ENCODE measurements around the gene PPARG. TPM values are rescaled to one million over a fixed set of nuclear protein-coding genes. Genes with fewer than 3 reads are reported as not detected.
"Not testable (repeated sequence)": the region's sequence is repeated elsewhere in the genome, so short reads cannot be mapped to it uniquely, and the experiment has no call there.

PPARG gene
- total RNA-seq, 1 donor from 2014 or later = 14.7 TPM

- TF ChIP-seq CTCF (conservative IDR thresholded peaks at IDR 0.05; ENCODE audit: low read depth, low read length) = no peak
- DNase-seq (ENCODE audit: low read depth) = no peak
- H3K4me3 ChIP-seq (ENCODE audit: low read depth, low read length) = peak overlapping the region; percentile 1
Observed at GRCh38 chr3:12444582-12445471, 156.0 kb downstream of the PPARG start.

DNA sequence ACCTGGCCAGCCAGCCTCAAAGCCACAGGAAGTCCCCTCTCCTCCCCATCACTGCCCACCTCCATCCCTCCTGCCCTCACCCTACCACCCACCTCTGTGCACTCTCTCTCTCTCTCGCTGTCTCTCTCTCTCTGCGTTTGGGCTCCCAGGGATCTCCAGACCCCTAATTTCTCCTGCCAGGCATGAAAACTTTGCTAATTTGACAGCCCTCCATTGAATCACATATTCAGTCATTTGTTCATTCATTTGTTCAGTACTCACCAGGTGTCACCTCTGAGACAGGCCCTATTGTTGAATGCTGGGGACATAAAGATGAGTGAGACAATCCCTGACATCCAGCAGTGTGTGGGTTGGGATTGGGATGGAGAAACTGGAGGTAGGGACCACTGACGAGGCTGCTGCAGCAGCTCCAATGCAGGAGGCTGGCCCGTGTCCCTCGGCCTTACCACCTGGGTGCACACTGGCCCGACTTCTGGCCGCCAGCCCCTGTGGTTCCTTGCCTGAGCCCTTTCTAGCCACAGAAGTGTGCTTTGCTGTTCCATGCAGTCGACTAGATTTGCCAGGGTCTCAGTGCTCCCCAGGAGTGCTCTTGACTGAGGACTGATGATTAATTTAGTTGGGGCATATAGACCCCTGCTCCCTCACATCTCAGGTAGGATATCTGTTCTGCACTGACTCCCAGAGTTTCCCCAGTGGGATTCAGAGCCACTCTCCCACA lies 156.8 kb downstream of the PPARG start:
- H3K4me3 ChIP-seq (ENCODE audit: low read depth, low read length) = no peak overlapping the region
- TF ChIP-seq CTCF (conservative IDR thresholded peaks at IDR 0.05; ENCODE audit: low read depth, low read length) = no peak
- DNase-seq (ENCODE audit: low read depth) = no peak

DNA sequence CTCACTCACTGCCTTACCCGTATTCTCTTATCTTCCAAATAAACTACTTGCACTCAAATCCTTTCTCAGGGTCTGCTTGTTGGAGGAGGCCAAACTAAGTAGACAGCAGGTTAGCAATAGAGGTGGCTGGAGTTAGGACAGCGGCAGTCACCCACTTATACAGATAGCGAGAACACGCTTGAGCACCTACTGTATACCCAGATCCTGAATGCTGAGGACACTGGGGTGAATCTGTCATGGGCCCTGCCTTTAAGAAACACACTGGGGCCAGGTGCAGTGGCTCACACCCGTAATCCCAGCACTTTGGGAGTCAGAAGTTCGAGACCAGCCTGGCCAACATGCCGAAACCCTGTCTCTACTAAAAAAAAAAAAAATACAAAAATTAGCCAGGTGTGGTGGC lies 157.4 kb downstream of the PPARG start:
- no peak for TF ChIP-seq CTCF (conservative IDR thresholded peaks at IDR 0.05; ENCODE audit: low read depth, low read length)
- DNase-seq (ENCODE audit: low read depth) = no peak
- H3K4me3 ChIP-seq (ENCODE audit: low read depth, low read length) = no peak overlapping the region

GRCh38 chr3:12447075-12447474 lies 158.2 kb downstream of the PPARG start:
- no peak for TF ChIP-seq CTCF (conservative IDR thresholded peaks at IDR 0.05; ENCODE audit: low read depth, low read length)
- no peak for DNase-seq (ENCODE audit: low read depth)
- no peak overlapping the region for H3K4me3 ChIP-seq (ENCODE audit: low read depth, low read length)

DNA sequence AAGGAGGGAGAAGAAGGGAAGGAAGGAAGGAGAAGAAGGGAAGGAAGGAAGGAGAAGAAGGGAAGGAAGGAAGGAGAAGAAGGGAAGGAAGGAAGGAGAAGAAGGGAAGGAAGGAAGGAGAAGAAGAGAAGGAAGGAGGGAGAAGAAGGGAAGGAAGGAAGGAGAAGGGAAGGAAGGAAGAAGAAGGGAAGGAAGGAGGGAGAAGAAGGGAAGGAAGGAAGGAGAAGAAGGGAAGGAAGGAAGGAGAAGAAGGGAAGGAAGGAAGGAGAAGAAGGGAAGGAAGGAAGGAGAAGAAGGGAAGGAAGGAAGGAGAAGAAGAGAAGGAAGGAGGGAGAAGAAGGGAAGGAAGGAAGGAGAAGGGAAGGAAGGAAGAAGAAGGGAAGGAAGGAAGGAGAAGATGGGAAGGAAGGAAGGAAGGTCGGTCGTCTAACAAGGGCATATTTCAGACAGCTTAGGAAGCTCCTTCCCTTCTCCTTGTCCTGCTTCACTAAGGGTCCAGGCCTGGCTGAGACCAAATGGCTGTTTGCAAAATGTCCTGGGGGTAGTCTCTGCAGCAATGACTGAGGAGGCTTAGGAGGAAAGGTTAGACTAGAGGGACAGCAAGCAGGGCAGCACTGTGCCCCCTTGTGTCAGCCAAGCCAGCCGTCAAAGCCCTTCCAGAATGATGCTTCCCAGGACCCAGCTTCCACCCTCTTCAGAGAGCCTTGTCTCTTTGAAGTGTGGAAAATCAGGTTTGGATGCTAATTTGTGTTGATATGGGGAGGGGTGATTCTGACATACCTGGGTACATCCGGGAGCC lies 159.7 kb downstream of the PPARG start:
- TF ChIP-seq CTCF (conservative IDR thresholded peaks at IDR 0.05; ENCODE audit: low read depth, low read length) = peak; percentile 4
- DNase-seq (ENCODE audit: low read depth); H3K4me3 ChIP-seq (ENCODE audit: low read depth, low read length): not testable (repeated sequence)

- H3K4me3 ChIP-seq (ENCODE audit: low read depth, low read length) = no peak overlapping the region
- TF ChIP-seq CTCF (conservative IDR thresholded peaks at IDR 0.05; ENCODE audit: low read depth, low read length) = no peak
- no peak for DNase-seq (ENCODE audit: low read depth)
Observed at GRCh38 chr3:12449889-12450682, 161.2 kb downstream of the PPARG start.

Data from epithelial cell of proximal tubule (primary cell).